Ovary (tissue), 3 donors: Measurements from ENCODE around the gene LSM14B.

Source experiments
- POLR2A ChIP-seq: fragments of 450-650 bp; IDR thresholded peaks from one replicate; pipeline ENCODE4 v1.6.1; 2017; ENCODE audit warnings: antibody characterized with exemption, mild to moderate bottlenecking, moderate library complexity
- TF ChIP-seq, protein P1 (sequence below), 3 donors: fragments of 450-650 bp in 2 of 3; fragments of 200-600 bp in 1 of 3; IDR thresholded peaks; one replicate each; pipeline versions ENCODE4 v1.5.1 to v1.8.0; 2016 to 2022; ENCODE audit warnings: antibody characterized with exemption in 3 of 3, mild to moderate bottlenecking in 1 of 3
- donor health status: DM: no; HTN: no; CAD: no.

DNA sequence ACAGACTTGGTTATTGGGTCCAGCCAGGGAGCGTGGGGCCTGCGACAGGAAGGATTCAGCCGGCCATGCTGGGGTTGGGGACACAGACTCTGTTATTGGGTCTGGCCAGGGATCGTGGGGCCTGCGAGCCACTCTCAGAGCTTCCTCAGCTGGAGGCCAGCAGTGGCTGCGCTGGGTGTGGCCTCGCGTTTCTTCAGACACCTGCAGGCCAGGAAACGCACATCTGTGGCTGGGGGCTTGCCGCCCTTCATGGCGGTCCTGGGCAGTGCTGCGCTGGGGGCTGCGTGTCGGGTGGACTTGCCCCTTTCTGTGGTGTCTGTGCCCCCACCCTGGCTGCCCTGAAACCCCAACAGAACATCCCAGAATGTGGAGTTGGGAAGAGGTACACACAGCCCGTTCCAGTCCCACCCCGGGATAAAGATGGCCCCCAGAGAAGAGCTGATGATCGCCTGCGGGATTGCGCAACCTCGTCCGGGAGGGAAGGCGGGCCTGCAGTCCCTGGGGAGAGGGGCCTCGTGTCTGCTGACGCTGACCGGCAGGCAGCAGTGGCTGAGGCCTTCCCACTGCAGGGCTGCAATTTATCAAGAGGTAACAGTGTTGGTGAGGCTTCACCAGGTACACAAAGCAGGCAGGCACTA lies 43.6 kb downstream of the LSM14B start:
- TF ChIP-seq, protein P1, sequence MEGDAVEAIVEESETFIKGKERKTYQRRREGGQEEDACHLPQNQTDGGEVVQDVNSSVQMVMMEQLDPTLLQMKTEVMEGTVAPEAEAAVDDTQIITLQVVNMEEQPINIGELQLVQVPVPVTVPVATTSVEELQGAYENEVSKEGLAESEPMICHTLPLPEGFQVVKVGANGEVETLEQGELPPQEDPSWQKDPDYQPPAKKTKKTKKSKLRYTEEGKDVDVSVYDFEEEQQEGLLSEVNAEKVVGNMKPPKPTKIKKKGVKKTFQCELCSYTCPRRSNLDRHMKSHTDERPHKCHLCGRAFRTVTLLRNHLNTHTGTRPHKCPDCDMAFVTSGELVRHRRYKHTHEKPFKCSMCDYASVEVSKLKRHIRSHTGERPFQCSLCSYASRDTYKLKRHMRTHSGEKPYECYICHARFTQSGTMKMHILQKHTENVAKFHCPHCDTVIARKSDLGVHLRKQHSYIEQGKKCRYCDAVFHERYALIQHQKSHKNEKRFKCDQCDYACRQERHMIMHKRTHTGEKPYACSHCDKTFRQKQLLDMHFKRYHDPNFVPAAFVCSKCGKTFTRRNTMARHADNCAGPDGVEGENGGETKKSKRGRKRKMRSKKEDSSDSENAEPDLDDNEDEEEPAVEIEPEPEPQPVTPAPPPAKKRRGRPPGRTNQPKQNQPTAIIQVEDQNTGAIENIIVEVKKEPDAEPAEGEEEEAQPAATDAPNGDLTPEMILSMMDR (IDR thresholded peaks at IDR 0.05): no peak
- TF ChIP-seq POLR2A: no peak
